Measurements from ENCODE around the gene PGM1. TPM values are rescaled to one million over a fixed set of nuclear protein-coding genes. Genes with fewer than 3 reads are reported as not detected.

PGM1 gene
- total and polyA plus RNA-seq, 2 of the 4 experiments (the other 2 are of a cell fraction): 42.6 to 94.5 TPM

DNA sequence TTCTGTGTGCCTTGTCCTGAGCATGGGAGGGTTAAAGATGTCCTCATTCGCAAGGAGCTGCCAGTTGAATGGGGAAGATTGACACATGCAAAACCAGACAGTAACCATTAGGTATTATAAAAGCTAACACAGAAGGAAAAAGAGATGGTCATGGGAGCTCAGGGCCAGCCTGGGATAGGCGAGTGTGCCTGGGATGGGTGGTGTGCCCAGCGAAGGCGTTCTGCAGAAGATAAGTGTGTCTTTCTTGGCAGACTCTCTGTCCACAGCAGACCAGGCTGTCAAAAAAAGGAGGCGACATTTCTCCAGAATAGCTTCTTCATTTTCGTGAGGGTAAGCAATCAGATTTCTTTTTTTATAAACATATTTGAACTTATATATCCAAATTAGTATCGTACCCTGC is 14.1 kb downstream of the PGM1 start:
- no peak overlapping the region for H3K4me3 ChIP-seq (ENCODE audit: insufficient read depth, low read depth, low read length)
- no peak overlapping the region for H2AK9ac ChIP-seq (replicated peaks; ENCODE audit: low read depth, low read length, poor library complexity)
- H2BK5ac ChIP-seq (ENCODE audit: low read depth, low read length, poor library complexity, severe bottlenecking): no peak overlapping the region
- no peaks in the 10 kb centered on the region for H3K27me3 ChIP-seq (ENCODE audit: control insufficient read depth, insufficient read depth, low read length)
- H3K9me3 ChIP-seq (ENCODE audit: control insufficient read depth, insufficient read depth, low read length): no peaks in the 10 kb centered on the region
- H2AK5ac ChIP-seq (ENCODE audit: low read depth, low read length): no peak overlapping the region
- ATAC-seq (ENCODE audit: low read depth): no peak
- no peak overlapping the region for H3K23ac ChIP-seq (ENCODE audit: low read depth, low read length)
- H3K18ac ChIP-seq (ENCODE audit: low read depth, low read length): no peak overlapping the region
- dilution Hi-C loops (cut with HindIII; ENCODE audit: low sequenced_read_pairs, unreplicated experiment) (no loop called here), in situ Hi-C loops (cut with MboI; ENCODE audit: low sequenced_read_pairs) (no loop called here), intact Hi-C loops (cut with micrococcal nuclease) (no loop called here)
- H4K5ac ChIP-seq (ENCODE audit: low read depth, low read length): no peak overlapping the region
- H3K56ac ChIP-seq (ENCODE audit: extremely low read depth, insufficient read depth, low read length): no peak overlapping the region
- no peak overlapping the region for H3K4ac ChIP-seq (ENCODE audit: low read depth, low read length)
- H3K4me1 ChIP-seq (ENCODE audit: control insufficient read depth, insufficient read depth, low read length): peaks cover 4% of the 10 kb centered on the region
- no peak overlapping the region for H2BK15ac ChIP-seq (ENCODE audit: low read depth, low read length)
- TF ChIP-seq RFX5 (IDR thresholded peaks at IDR 0.05; ENCODE audit: low read depth, low read length) (no peak), SMC3 (IDR thresholded peaks at IDR 0.05; ENCODE audit: low read depth, low read length) (no peak), RAD21 (IDR thresholded peaks at IDR 0.05; ENCODE audit: low read length) (no peak), NFE2L2 (IDR thresholded peaks at IDR 0.05; ENCODE audit: low read depth, low read length) (no peak), MAFK (IDR thresholded peaks at IDR 0.05; ENCODE audit: low read depth, low read length) (no peak), FOS (IDR thresholded peaks at IDR 0.05; ENCODE audit: low read depth, low read length) (no peak), POLR2A (IDR thresholded peaks at IDR 0.05; ENCODE audit: low read depth, low read length) (no peak), BHLHE40 (IDR thresholded peaks at IDR 0.05; ENCODE audit: low read depth, low read length) (no peak), CEBPB (IDR thresholded peaks at IDR 0.05; ENCODE audit: low read depth, low read length) (no peak)
- TF ChIP-seq, protein P1, sequence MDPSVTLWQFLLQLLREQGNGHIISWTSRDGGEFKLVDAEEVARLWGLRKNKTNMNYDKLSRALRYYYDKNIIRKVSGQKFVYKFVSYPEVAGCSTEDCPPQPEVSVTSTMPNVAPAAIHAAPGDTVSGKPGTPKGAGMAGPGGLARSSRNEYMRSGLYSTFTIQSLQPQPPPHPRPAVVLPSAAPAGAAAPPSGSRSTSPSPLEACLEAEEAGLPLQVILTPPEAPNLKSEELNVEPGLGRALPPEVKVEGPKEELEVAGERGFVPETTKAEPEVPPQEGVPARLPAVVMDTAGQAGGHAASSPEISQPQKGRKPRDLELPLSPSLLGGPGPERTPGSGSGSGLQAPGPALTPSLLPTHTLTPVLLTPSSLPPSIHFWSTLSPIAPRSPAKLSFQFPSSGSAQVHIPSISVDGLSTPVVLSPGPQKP (IDR thresholded peaks at IDR 0.05; ENCODE audit: borderline replicate concordance, low read depth, low read length): no peak
- TF ChIP-seq, protein P2, sequence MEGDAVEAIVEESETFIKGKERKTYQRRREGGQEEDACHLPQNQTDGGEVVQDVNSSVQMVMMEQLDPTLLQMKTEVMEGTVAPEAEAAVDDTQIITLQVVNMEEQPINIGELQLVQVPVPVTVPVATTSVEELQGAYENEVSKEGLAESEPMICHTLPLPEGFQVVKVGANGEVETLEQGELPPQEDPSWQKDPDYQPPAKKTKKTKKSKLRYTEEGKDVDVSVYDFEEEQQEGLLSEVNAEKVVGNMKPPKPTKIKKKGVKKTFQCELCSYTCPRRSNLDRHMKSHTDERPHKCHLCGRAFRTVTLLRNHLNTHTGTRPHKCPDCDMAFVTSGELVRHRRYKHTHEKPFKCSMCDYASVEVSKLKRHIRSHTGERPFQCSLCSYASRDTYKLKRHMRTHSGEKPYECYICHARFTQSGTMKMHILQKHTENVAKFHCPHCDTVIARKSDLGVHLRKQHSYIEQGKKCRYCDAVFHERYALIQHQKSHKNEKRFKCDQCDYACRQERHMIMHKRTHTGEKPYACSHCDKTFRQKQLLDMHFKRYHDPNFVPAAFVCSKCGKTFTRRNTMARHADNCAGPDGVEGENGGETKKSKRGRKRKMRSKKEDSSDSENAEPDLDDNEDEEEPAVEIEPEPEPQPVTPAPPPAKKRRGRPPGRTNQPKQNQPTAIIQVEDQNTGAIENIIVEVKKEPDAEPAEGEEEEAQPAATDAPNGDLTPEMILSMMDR (conservative IDR thresholded peaks at IDR 0.05; ENCODE audit: low read depth, low read length): no peak
- H4K91ac ChIP-seq (ENCODE audit: insufficient read depth, low read depth, low read length): no peak overlapping the region
- WGBS, 2 experiments (ENCODE audit: extremely low coverage in 2 of 2, insufficient read length in 1 of 2): 100% methylated on average over 1 of the region's 7 CpGs; no CpG with 5 or more reads in 1 of the 2 experiments
- H3K79me1 ChIP-seq (ENCODE audit: low read depth in 1 of 2, low read length in 2 of 2): peaks cover 33 to 40% of the 10 kb centered on the region in 2 experiments
- H2BK120ac ChIP-seq (ENCODE audit: low read depth, low read length): no peak overlapping the region
- POLR2A ChIA-PET (ENCODE audit: unreplicated experiment): no interaction called here
- no TSS peak for BruUV-seq (replicated peaks)
- H3K4me2 ChIP-seq (ENCODE audit: low read depth, low read length): no peak overlapping the region
- H3K27ac ChIP-seq (ENCODE audit: insufficient read depth, low read length): no peak overlapping the region
- no peaks in the 10 kb centered on the region for H3K36me3 ChIP-seq (ENCODE audit: control insufficient read depth, insufficient read depth, low read length)
- H2AFZ ChIP-seq (replicated peaks; ENCODE audit: low read length, poor library complexity): no peak overlapping the region
- no peak overlapping the region for H2BK20ac ChIP-seq (ENCODE audit: low read depth, low read length)
- no peak overlapping the region for H4K8ac ChIP-seq (ENCODE audit: low read depth in 2 of 2, low read length in 2 of 2)
- H4K20me1 ChIP-seq (ENCODE audit: insufficient read depth, low read length): peaks cover 12% of the 10 kb centered on the region; the same call in 1 of the 2 replicates
- H3K14ac ChIP-seq (replicated peaks; ENCODE audit: low read depth, low read length): no peak overlapping the region
- no peak for DNase-seq
- no peak overlapping the region for H3K9ac ChIP-seq (ENCODE audit: low read depth, low read length)
- H3K9me1 ChIP-seq (ENCODE audit: insufficient read depth, low read length): peaks cover 6% of the 10 kb centered on the region; the same call in 1 of the 2 replicates
- CTCF ChIA-PET: no interaction called here

Data from IMR-90 (cell line).